ENCODE measurements around the gene CDK6. TPM values are rescaled to one million over a fixed set of nuclear protein-coding genes. Genes with fewer than 3 reads are reported as not detected.

The CDK6 gene
- polyA plus RNA-seq, 2 of the 4 experiments (the other 2 are of a cell fraction): 13.6 to 25.9 TPM

- ChIA-PET POLR2A (interaction anchor here (0.8 to 3.1 kb wide), 5 partner anchors 12 to 71 kb away, joined by 3 to 12 read pairs (median 3); partner anchors contain the start of gene CDK6), CTCF (interaction anchor here (1.0 to 3.3 kb wide), 8 partner anchors 11 to 145 kb away, joined by 3 to 39 read pairs (median 4); no protein-coding TSS in a partner anchor)
- peaks cover 90% of the 10 kb centered on the region for H3K4me1 ChIP-seq
- 2% methylated on average over 3 of the region's 3 CpGs for WGBS (ENCODE audit: missing lambda C conversion rate)
- H3K27ac ChIP-seq: peak overlapping the region; percentile 82 to 84
- peak; percentile 24 to 76 for DNase-seq (ENCODE audit: low read depth in 1 of 2, low spot score in 1 of 2)
- FAIRE-seq: peak; percentile 32
- TF ChIP-seq FOSL2 (IDR thresholded peaks at IDR 0.05) (peak; percentile 86), FOSL2 (CRISPR knock-in tag; IDR thresholded peaks at IDR 0.05) (peak; percentile 97), MAFK (IDR thresholded peaks at IDR 0.05; ENCODE audit: partially characterized antibody) (peak; percentile 25), PBX3 (IDR thresholded peaks at IDR 0.05) (no peak), JUNB (IDR thresholded peaks at IDR 0.05) (peak; percentile 60)
- ATAC-seq: peak; percentile 63 to 75
- H3K9me3 ChIP-seq: no peaks in the 10 kb centered on the region
- peak overlapping the region; percentile 81 for H3K4me2 ChIP-seq
- H3K4me3 ChIP-seq: peak overlapping the region; percentile 21; the same call in 2 of the 3 replicates
These were observed 69.8 kb downstream of the CDK6 start for GRCh38 chr7:92766461-92767003.

GRCh38 chr7:92765725-92766124, 70.6 kb downstream of the CDK6 start:
- ATAC-seq: peak; percentile 78 to 85

More at GRCh38 chr7:92765725-92766124, 70.6 kb downstream of the CDK6 start:
- ChIA-PET CTCF (interaction anchor here (1.0 to 3.3 kb wide), 9 partner anchors 10 to 145 kb away, joined by 3 to 39 read pairs (median 4); no protein-coding TSS in a partner anchor), POLR2A (interaction anchor here (0.6 to 3.1 kb wide), 4 partner anchors 9 to 67 kb away, joined by 3 to 12 read pairs (median 3); no protein-coding TSS in a partner anchor)
- TF ChIP-seq ZSCAN20 (CRISPR knock-in tag; IDR thresholded peaks at IDR 0.05): no peak
- 0 out of 2 replicates have a peak, but pooled peaks have one; percentile 41 for TF ChIP-seq MYC (IDR thresholded peaks at IDR 0.05; ENCODE audit: borderline replicate concordance, low read length)
- no peak for TF ChIP-seq HMGXB4 (CRISPR knock-in tag; IDR thresholded peaks at IDR 0.05; ENCODE audit: borderline replicate concordance)
- no peak for TF ChIP-seq EHMT2 (IDR thresholded peaks at IDR 0.05; ENCODE audit: low read depth)
- TF ChIP-seq ZFP36 (IDR thresholded peaks at IDR 0.05; ENCODE audit: borderline replicate concordance, partially characterized antibody): no peak
- no peak for TF ChIP-seq HOXB13 (CRISPR knock-in tag; IDR thresholded peaks at IDR 0.05; ENCODE audit: low read depth)
- TF ChIP-seq RCOR1 (IDR thresholded peaks at IDR 0.05; ENCODE audit: low read depth, low read length): no peak
- TF ChIP-seq RNF2 (IDR thresholded peaks at IDR 0.05; ENCODE audit: borderline replicate concordance, low read depth): no peak
- TF ChIP-seq CHD4 (IDR thresholded peaks at IDR 0.05; ENCODE audit: borderline replicate concordance): no peak
- no peak for TF ChIP-seq SREBF2 (IDR thresholded peaks at IDR 0.05)
- TF ChIP-seq BCL3 (IDR thresholded peaks at IDR 0.05): no peak
- TF ChIP-seq CBX8 (IDR thresholded peaks at IDR 0.05): no peak
- TF ChIP-seq E2F6 (IDR thresholded peaks at IDR 0.05; ENCODE audit: borderline replicate concordance, low read depth): no peak
- TF ChIP-seq JUN (IDR thresholded peaks at IDR 0.05): 0 out of 5 replicates have a peak, but pooled peaks have one; percentile 1 to 24
- TF ChIP-seq NPAS2 (CRISPR knock-in tag; IDR thresholded peaks at IDR 0.05; ENCODE audit: borderline replicate concordance): no peak
- TF ChIP-seq GATA3 (IDR thresholded peaks at IDR 0.05; ENCODE audit: borderline replicate concordance): no peak; the same call in 1 of the 2 replicates
- TF ChIP-seq EP300 (IDR thresholded peaks at IDR 0.05): no peak
- TF ChIP-seq FOSB (CRISPR knock-in tag; IDR thresholded peaks at IDR 0.05): no peak
- TF ChIP-seq HEYL (CRISPR knock-in tag; IDR thresholded peaks at IDR 0.05): no peak
- TF ChIP-seq FOSL2 (IDR thresholded peaks at IDR 0.05): no peak
- peak; percentile 72 for TF ChIP-seq FOSL2 (CRISPR knock-in tag; IDR thresholded peaks at IDR 0.05)
- TF ChIP-seq JUNB (IDR thresholded peaks at IDR 0.05): 0 out of 2 replicates have a peak, but pooled peaks have one; percentile 37
- TF ChIP-seq USF2 (IDR thresholded peaks at IDR 0.05): no peak
- no peak for TF ChIP-seq KDM1A (IDR thresholded peaks at IDR 0.05; ENCODE audit: low read depth)
- Histone ChIP-seq H3K4me2 (peak overlapping the region; percentile 81), H3K9me3 (no peaks in the 10 kb centered on the region), H3K4me1 (peaks cover 95% of the 10 kb centered on the region), H3K4me3 (peak overlapping the region; percentile 21; the same call in 1 of the 3 replicates), H3K27ac (peak overlapping the region; percentile 82 to 84)
- FAIRE-seq (peak; percentile 95), DNase-seq (ENCODE audit: low read depth in 1 of 2, low spot score in 1 of 2) (peak in 1 of 2 experiments; percentile 85)
- 1% methylated on average over 3 of the region's 3 CpGs for WGBS (ENCODE audit: missing lambda C conversion rate)

Measured in A549 (cell line).